Smooth muscle cell (in vitro differentiated cells): Measurements from ENCODE around the gene WDR82. TPM values are rescaled to one million over a fixed set of nuclear protein-coding genes. Genes with fewer than 3 reads are reported as not detected.
A peak's percentile ranks its signal among the peaks of the same experiment; 100 is the strongest.

Experiments used
- DNase-seq: peaks from one replicate; lab custom pipeline; 2025; ENCODE audit not compliant: unreplicated experiment; lab: John Stamatoyannopoulos, UW
- H2AFZ ChIP-seq: fragments of 200-600 bp; sonication (generic); 2 replicates; pipeline ENCODE4 v1.6.0; 2016; ENCODE audit warnings: antibody characterized with exemption, low read depth, mild to moderate bottlenecking
- H3F3A ChIP-seq: fragments of 200-600 bp; sonication (generic); 2 replicates; pipeline ENCODE4 v1.6.0; 2017; ENCODE audit warnings: antibody characterized with exemption, low read depth
- H3K27ac ChIP-seq: fragments of 200-600 bp; sonication (generic); 2 replicates; pipeline ENCODE4 v1.5.1; 2016; ENCODE audit warnings: low read depth, mild to moderate bottlenecking
- H3K27me3 ChIP-seq: fragments of 200-600 bp; sonication (generic); 2 replicates; pipeline ENCODE4 v1.6.1; 2016; ENCODE audit warnings: low read depth, mild to moderate bottlenecking
- H3K36me3 ChIP-seq: fragments of 200-600 bp; sonication (generic); 2 replicates; pipeline ENCODE4 v1.5.1; 2016; ENCODE audit warnings: low read depth
- H3K4me1 ChIP-seq: fragments of 200-600 bp; sonication (generic); 2 replicates; pipeline ENCODE4 v1.5.1; 2016; ENCODE audit warnings: low read depth
- H3K4me2 ChIP-seq: fragments of 200-600 bp; sonication (generic); 2 replicates; pipeline ENCODE4 v1.6.0; 2016; ENCODE audit warnings: mild to moderate bottlenecking
- H3K4me3 ChIP-seq: fragments of 200-600 bp; sonication (generic); 2 replicates; pipeline ENCODE4 v1.5.1; 2016; ENCODE audit warnings: mild to moderate bottlenecking
- H3K79me2 ChIP-seq: fragments of 200-600 bp; sonication (generic); 2 replicates; pipeline ENCODE4 v1.6.0; 2016; ENCODE audit warnings: low read depth, mild to moderate bottlenecking
- H3K9ac ChIP-seq: fragments of 200-600 bp; sonication (generic); 2 replicates; pipeline ENCODE4 v1.6.0; 2016; ENCODE audit warnings: low read depth
- H3K9me3 ChIP-seq: fragments of 200-600 bp; sonication (generic); replicated peaks from 2 replicates; pipeline ENCODE4 v1.5.1; 2016; ENCODE audit warnings: low read depth
- H4K20me1 ChIP-seq: fragments of 200-600 bp; sonication (generic); 2 replicates; pipeline ENCODE4 v1.6.0; 2016; ENCODE audit warnings: low read depth
- CTCF ChIP-seq: fragments of 200-600 bp; sonication (generic); IDR thresholded peaks from 2 replicates; pipeline ENCODE4 v1.5.1; 2017; ENCODE audit warnings: borderline replicate concordance, mild to moderate bottlenecking, antibody characterized with exemption; ENCODE audit not compliant: insufficient read depth, poor library complexity, severe bottlenecking
- WGBS: methylation state at CpG from one replicate; pipeline ENCODE4 v1.1.7; 2016; ENCODE audit warnings: low lambda C conversion rate; 5-methylcytosine and 5-hydroxymethylcytosine counted together
- polyA plus RNA-seq: library from polyadenylated mRNA; unstranded; fragments of >200 nt; fragmentation: Nextera tagmentation; extraction: Ambion mirVana; gene quantifications from 2 replicates; pipeline ENCODE4 v1.2.1, GENCODE V29; 2016
- total RNA-seq: library from RNA; depleted of rRNA; stranded (reverse); fragments of >200 nt; gene quantifications from 2 replicates; pipeline ENCODE4 v1.2.3, GENCODE V29; 2014

Gene WDR82
- total and polyA plus RNA-seq, 2 experiments from 2014 or later: 26.1 to 48.3 TPM

- H3K79me2 ChIP-seq: no peaks in the 10 kb centered on the region
- no peak overlapping the region for H3K4me3 ChIP-seq
- no peak overlapping the region for H2AFZ ChIP-seq
- H3K36me3 ChIP-seq: no peaks in the 10 kb centered on the region
- WGBS: 51% methylated on average over 9 of the region's 10 CpGs
- peaks cover 5% of the 10 kb centered on the region for H3F3A ChIP-seq
- H3K9ac ChIP-seq: peak overlapping the region; percentile 52
- H3K4me1 ChIP-seq: peaks cover 26% of the 10 kb centered on the region
- peak overlapping the region; percentile 90 for H3K27ac ChIP-seq
- H3K27me3 ChIP-seq: no peaks in the 10 kb centered on the region
- no peaks in the 10 kb centered on the region for H3K9me3 ChIP-seq
- H3K4me2 ChIP-seq: peak overlapping the region; percentile 81
- no peak for DNase-seq
- H4K20me1 ChIP-seq: no peaks in the 10 kb centered on the region
- TF ChIP-seq CTCF: no peak
Observed at GRCh38 chr3:52299247-52299878, 20.9 kb upstream of the WDR82 start.

- Histone ChIP-seq H4K20me1 (no peaks in the 10 kb centered on the region), H3K4me2 (peak overlapping the region; percentile 81), H3K9me3 (no peaks in the 10 kb centered on the region), H3K9ac (peak overlapping the region; percentile 17), H3K36me3 (no peaks in the 10 kb centered on the region), H3K27me3 (no peaks in the 10 kb centered on the region), H3K4me3 (peak overlapping the region; percentile 32), H3K4me1 (peaks cover 26% of the 10 kb centered on the region), H3F3A (peaks cover 5% of the 10 kb centered on the region), H3K27ac (no peak overlapping the region), H3K79me2 (no peaks in the 10 kb centered on the region), H2AFZ (no peak overlapping the region)
- 47% methylated on average over 10 of the region's 17 CpGs for WGBS
- DNase-seq: no peak
- TF ChIP-seq CTCF: no peak
Observed at GRCh38 chr3:52298149-52299098, 20.0 kb upstream of the WDR82 start.

GRCh38 chr3:52297242-52298148 lies 19.0 kb upstream of the WDR82 start:
- H3K4me2 ChIP-seq: peak overlapping the region; percentile 81
- H3K36me3 ChIP-seq: no peaks in the 10 kb centered on the region
- DNase-seq: no peak
- H4K20me1 ChIP-seq: no peaks in the 10 kb centered on the region
- peak overlapping the region; percentile 32 for H3K4me3 ChIP-seq
- H2AFZ ChIP-seq: no peak overlapping the region
- H3F3A ChIP-seq: peaks cover 5% of the 10 kb centered on the region
- no peak overlapping the region for H3K27ac ChIP-seq
- H3K4me1 ChIP-seq: peaks cover 26% of the 10 kb centered on the region
- WGBS: 85% methylated on average over 10 of the region's 11 CpGs
- no peaks in the 10 kb centered on the region for H3K9me3 ChIP-seq
- H3K9ac ChIP-seq: no peak overlapping the region
- no peak for TF ChIP-seq CTCF
- no peaks in the 10 kb centered on the region for H3K27me3 ChIP-seq
- no peaks in the 10 kb centered on the region for H3K79me2 ChIP-seq
